Amniotic stem cell (primary cell): ENCODE results near the gene DAZ4.
"Not testable (repeated sequence)": the region's sequence is repeated elsewhere in the genome, so short reads cannot be mapped to it uniquely, and the experiment has no call there.

Source experiments
- DNase-seq: peaks from one replicate; lab custom pipeline; 2025; lab: John Stamatoyannopoulos, UW

DAZ4 gene

GRCh38 chrY:24833619-24834018 lies at the start of gene DAZ4:
Gene DAZ4 (plus strand): TSS chrY:24833919. CDS start chrY:24834127, 208 bp downstream.
- not testable (repeated sequence) for DNase-seq

- not testable (repeated sequence) for DNase-seq
Measured at GRCh38 chrY:24813293-24813692, 20.4 kb upstream of the DAZ4 start, which contains the start of gene DAZ3. Gene DAZ3 (minus strand): TSS chrY:24813393. CDS start chrY:24813185, 208 bp downstream.

- not testable (repeated sequence) for DNase-seq
Measured at GRCh38 chrY:24821836-24822235, 11.9 kb upstream of the DAZ4 start.

GRCh38 chrY:24824184-24824879 lies 9.4 kb upstream of the DAZ4 start:
- DNase-seq = not testable (repeated sequence)

- not testable (repeated sequence) for DNase-seq
Measured at GRCh38 chrY:24825069-24825468, 8.7 kb upstream of the DAZ4 start.
